ENCODE results near the gene FAN1.

The FAN1 gene

DNA sequence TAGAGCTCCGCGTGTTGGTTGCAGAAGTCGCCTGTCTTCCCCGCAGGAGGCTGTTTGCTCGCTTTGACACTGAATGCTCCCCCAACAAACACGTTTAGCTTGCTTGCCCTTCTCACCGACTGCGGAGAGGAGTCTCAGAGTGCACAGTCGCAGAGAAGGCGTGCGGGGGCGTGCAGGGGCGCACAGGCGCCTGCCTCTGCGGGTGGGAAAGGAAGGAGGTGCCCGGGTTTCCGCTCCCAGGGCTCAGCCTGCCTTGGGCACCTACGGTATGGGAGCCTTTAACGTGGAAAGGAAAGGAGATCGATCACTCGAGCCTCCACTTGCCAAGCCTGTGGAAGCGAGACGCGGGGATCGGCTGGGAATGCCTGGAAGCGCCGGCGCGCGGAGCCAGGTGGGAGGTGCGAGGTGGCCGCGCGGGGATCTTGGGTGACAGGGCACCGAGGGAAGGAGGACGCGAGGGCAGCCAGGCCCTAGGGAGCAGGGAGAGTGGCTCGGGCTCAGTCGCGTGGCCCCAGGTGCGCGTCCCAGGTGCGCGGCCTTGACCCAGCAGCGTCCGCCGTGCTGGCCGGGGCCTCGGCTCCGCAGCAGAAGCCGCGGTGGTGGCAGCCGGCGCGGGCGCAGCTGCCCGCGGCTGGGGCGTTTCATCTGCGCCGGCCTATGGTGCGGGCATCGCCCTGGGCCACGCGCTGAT, at the start of gene FAN1:
FAN1 (plus strand) TSS at position 419 of the 691 bp plus-strand sequence. CDS start 749 bp downstream, outside the sequence.
- TF ChIP-seq ZFX (IDR thresholded peaks at IDR 0.05): peak; percentile 97
- TF ChIP-seq, protein P1, sequence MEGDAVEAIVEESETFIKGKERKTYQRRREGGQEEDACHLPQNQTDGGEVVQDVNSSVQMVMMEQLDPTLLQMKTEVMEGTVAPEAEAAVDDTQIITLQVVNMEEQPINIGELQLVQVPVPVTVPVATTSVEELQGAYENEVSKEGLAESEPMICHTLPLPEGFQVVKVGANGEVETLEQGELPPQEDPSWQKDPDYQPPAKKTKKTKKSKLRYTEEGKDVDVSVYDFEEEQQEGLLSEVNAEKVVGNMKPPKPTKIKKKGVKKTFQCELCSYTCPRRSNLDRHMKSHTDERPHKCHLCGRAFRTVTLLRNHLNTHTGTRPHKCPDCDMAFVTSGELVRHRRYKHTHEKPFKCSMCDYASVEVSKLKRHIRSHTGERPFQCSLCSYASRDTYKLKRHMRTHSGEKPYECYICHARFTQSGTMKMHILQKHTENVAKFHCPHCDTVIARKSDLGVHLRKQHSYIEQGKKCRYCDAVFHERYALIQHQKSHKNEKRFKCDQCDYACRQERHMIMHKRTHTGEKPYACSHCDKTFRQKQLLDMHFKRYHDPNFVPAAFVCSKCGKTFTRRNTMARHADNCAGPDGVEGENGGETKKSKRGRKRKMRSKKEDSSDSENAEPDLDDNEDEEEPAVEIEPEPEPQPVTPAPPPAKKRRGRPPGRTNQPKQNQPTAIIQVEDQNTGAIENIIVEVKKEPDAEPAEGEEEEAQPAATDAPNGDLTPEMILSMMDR (conservative IDR thresholded peaks at IDR 0.05): 0 out of 2 replicates have a peak, but pooled peaks have one; percentile 3
- peak within 1 kb of the TSS; percentile 86 for H3K27ac ChIP-seq

DNA sequence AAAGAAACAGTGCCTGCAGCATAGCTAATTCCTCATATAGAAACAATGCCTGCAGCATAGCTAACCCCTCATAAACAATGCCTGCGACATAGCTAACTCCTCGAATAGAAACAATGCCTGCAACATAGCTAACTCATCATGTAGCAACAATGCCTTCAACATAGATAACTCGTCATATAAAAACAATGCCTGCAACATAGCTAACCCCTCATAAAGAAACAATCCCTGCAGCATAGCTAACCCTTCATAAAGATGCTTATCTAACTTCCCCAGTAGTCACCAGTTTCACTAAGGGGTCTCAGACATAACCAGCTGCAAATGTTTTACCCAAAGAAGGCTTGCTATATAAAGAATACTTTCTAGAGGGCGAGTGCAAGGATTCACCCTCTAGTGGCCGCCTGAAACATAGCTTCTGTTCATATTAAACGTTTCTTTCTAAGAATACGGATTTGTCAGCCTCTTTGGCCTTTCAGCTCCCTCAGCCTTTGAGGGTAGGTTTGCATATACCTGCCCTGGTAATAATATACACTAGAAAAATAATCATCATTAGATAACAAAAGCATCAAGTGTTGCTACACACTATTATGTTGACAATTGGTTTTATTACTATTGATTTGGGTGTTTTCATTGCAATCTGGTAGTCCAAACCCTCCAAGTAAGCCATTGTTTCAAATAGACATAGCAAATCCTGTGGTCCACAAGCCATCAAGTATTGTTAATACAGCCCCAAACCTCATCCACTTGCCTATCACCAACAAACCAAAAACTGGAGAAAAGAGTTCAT, 44.4 kb upstream of the FAN1 start:
- TF ChIP-seq ZFX (IDR thresholded peaks at IDR 0.05): no peak
- TF ChIP-seq, protein P1 (conservative IDR thresholded peaks at IDR 0.05): peak; percentile 82
- H3K27ac ChIP-seq: no peak overlapping the region

DNA sequence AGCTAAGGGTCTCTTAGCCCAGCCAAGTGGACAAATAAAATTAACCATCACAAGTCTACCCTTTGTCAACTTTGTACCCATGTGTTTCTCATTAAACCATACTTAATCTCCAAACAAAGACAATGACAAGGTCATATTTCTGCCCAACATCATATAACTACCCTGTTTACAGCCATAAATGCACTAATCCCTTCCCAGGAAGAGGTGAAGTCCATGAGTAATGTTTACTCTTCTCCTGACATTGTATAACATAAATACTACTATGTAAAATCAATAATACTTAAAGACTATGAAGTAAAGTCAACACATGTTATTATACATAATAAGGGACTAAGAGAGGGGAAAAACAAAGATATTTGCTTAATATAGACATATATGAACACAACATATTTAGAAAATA, 38.5 kb upstream of the FAN1 start:
- TF ChIP-seq, protein P1 (conservative IDR thresholded peaks at IDR 0.05): no peak
- no peak for TF ChIP-seq ZFX (IDR thresholded peaks at IDR 0.05)
- H3K27ac ChIP-seq: no peak overlapping the region

DNA sequence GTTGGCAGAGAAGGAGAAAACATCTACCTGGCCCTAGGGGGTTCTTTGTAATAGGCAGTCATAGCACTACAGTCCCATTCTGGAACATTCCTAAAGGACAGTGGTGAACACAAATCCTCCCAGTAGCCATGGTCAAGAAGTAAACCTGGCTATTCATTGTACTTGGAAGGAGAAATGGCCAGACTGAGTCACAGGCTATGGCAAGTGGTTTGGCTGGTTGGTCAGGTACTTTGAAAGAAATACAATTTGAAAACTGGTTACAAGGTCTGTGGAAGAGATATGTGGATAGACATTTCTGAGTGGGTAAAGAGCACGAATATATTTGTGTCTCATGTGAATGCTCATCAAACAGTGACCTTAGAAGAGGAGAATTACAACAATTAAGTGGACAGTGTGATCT, 33.0 kb upstream of the FAN1 start:
- TF ChIP-seq, protein P1 (conservative IDR thresholded peaks at IDR 0.05): no peak
- no peak for TF ChIP-seq ZFX (IDR thresholded peaks at IDR 0.05)
- H3K27ac ChIP-seq: no peak overlapping the region

DNA sequence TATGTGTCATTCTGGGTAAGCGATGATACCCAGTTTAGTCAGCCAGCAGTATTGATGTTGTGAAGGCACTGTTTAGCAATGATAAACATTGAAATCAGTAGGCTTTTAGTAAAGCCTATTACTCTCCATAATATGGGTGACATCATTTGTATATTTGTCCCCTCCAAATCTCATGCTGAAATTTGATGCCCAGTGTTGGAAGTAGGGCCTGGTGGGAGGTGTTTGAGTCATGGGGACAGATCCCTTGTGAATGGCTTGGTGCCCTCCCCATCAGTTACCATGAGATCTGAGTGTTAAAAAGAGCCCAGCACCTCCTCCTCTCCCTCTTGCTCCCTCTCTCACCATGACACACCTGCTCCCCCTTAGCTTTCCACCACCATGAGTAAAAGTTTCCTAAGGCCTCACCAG, 31.4 kb upstream of the FAN1 start:
- TF ChIP-seq, protein P1 (conservative IDR thresholded peaks at IDR 0.05): no peak
- no peak for TF ChIP-seq ZFX (IDR thresholded peaks at IDR 0.05)
- H3K27ac ChIP-seq: no peak overlapping the region

DNA sequence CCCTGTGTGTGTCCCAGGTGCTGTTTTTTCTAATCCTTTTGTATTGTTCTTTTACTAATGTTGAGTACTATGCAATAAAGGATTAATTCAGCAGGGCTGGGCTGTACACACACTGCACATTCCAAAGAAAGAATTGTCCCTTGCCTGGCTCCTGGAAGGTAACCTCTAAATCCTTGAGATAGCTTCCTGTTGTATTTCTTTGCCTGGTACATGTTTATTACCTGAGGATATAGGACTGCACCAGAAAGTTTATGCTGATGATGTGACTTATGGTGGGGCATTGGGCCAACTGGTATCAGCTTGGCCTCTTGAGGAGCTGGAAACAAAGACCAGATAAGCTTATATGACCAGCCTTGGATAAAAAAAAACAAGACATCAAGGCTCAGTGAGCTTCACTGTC, 26.6 kb upstream of the FAN1 start:
- H3K27ac ChIP-seq: no peak overlapping the region

More for the DNA sequence above, 26.6 kb upstream of the FAN1 start:
- TF ChIP-seq ZFX (IDR thresholded peaks at IDR 0.05): no peak
- TF ChIP-seq, protein P1 (conservative IDR thresholded peaks at IDR 0.05): no peak
